BLaER1 (cell line): ENCODE measurements around the gene SLC16A10.

ENCODE experiments used
- H3K27ac ChIP-seq: shearing (Covaris generic); formaldehyde crosslinking; 2 replicates; pipeline ENCODE4 v1.8.1; 2022
- H3K27me3 ChIP-seq: shearing (Covaris generic); formaldehyde crosslinking; 2 replicates; pipeline ENCODE4 v1.8.1; 2022
- H3K36me3 ChIP-seq: shearing (Covaris generic); formaldehyde crosslinking; 2 replicates; pipeline ENCODE4 v1.8.1; 2022
- H3K4me1 ChIP-seq: shearing (Covaris generic); formaldehyde crosslinking; 2 replicates; pipeline ENCODE4 v1.8.1; 2022
- H3K4me2 ChIP-seq: shearing (Covaris generic); formaldehyde crosslinking; 2 replicates; pipeline ENCODE4 v1.8.1; 2022
- H3K4me3 ChIP-seq: shearing (Covaris generic); formaldehyde crosslinking; 2 replicates; pipeline ENCODE4 v1.8.1; 2022
- H3K9ac ChIP-seq: shearing (Covaris generic); formaldehyde crosslinking; 2 replicates; pipeline ENCODE4 v1.8.1; 2022
- H3K9me3 ChIP-seq: shearing (Covaris generic); formaldehyde crosslinking; 2 replicates; pipeline ENCODE4 v1.8.1; 2022
- H4K20me1 ChIP-seq: shearing (Covaris generic); formaldehyde crosslinking; 2 replicates; pipeline ENCODE4 v1.8.1; 2022
- Cebpa-rat ChIP-seq: shearing (Covaris generic); IDR thresholded peaks from 2 replicates; pipeline ENCODE4 v1.8.1; 2022

Gene SLC16A10

GRCh38 chr6:111215131-111215530, 127.8 kb downstream of the SLC16A10 start:
- Histone ChIP-seq H3K4me3 (no peak overlapping the region), H4K20me1 (no peaks in the 10 kb centered on the region), H3K4me1 (no peaks in the 10 kb centered on the region), H3K36me3 (no peaks in the 10 kb centered on the region), H3K27ac (no peak overlapping the region), H3K27me3 (no peaks in the 10 kb centered on the region), H3K4me2 (no peak overlapping the region), H3K9ac (no peak overlapping the region), H3K9me3 (no peaks in the 10 kb centered on the region)
- no peak for TF ChIP-seq Cebpa-rat

DNA sequence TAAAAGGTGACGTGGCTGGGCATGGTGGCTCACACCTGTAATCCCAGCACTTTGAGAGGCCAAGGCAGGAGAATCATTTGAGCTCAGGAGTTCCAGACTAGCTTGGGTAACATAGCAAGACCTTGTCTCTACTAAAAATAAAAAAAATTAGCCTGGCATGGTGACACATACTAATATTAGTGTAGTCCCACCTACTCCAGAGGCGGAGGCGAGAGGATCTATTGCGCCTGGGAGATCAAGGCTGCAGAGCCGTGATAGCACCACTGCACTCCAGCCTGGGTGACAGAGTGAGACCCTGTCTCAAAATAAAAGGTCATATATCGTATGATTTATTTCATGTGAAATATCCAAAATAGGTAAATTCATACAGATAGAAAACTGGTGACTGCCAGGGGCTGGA, 132.5 kb downstream of the SLC16A10 start:
- no peak for TF ChIP-seq Cebpa-rat
- Histone ChIP-seq H3K9me3 (no peaks in the 10 kb centered on the region), H3K27me3 (no peaks in the 10 kb centered on the region), H3K4me3 (no peak overlapping the region), H3K27ac (no peak overlapping the region), H3K4me1 (no peaks in the 10 kb centered on the region), H3K36me3 (no peaks in the 10 kb centered on the region), H4K20me1 (no peaks in the 10 kb centered on the region), H3K9ac (no peak overlapping the region), H3K4me2 (no peak overlapping the region)

DNA sequence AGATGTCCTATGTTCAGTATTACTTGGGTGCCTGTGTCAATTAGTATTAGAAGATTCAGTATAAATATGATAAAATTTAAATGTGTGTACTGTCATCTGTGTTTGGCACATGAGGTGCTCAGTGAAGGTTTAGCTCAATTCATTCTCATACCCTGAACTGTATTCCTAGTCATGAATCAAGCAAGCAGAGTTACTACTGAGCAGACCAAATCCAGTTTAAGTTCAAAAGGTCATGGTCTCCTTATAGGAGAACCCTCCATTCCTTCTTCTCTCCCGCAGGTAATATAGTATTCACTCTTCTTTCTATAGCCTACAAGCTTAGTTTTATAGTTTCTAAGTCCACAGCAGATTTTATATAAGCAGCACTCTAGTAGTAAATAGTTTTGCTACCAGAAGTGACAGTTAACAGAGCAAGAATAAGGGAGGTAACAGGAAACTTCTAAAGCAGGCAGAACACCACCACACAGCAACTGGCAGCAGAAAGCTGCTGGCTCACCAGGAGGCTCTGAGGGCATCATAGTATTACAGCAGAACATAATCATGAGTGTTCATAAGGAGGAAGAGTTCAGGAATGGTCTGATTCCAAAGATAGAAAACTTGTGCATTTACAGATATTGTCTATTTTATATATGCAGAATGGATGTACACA, 133.2 kb downstream of the SLC16A10 start:
- Histone ChIP-seq H3K27me3 (no peaks in the 10 kb centered on the region), H4K20me1 (no peaks in the 10 kb centered on the region), H3K4me1 (no peaks in the 10 kb centered on the region), H3K4me3 (no peak overlapping the region), H3K27ac (no peak overlapping the region), H3K4me2 (no peak overlapping the region), H3K9me3 (no peaks in the 10 kb centered on the region), H3K9ac (no peak overlapping the region), H3K36me3 (no peaks in the 10 kb centered on the region)
- TF ChIP-seq Cebpa-rat: no peak

- Histone ChIP-seq H4K20me1 (no peaks in the 10 kb centered on the region), H3K4me2 (no peak overlapping the region), H3K9me3 (no peaks in the 10 kb centered on the region), H3K36me3 (no peaks in the 10 kb centered on the region), H3K4me3 (no peak overlapping the region), H3K4me1 (no peaks in the 10 kb centered on the region), H3K9ac (no peak overlapping the region), H3K27ac (no peak overlapping the region), H3K27me3 (no peaks in the 10 kb centered on the region)
- no peak for TF ChIP-seq Cebpa-rat
These were observed 134.5 kb downstream of the SLC16A10 start for GRCh38 chr6:111221804-111222203.

DNA sequence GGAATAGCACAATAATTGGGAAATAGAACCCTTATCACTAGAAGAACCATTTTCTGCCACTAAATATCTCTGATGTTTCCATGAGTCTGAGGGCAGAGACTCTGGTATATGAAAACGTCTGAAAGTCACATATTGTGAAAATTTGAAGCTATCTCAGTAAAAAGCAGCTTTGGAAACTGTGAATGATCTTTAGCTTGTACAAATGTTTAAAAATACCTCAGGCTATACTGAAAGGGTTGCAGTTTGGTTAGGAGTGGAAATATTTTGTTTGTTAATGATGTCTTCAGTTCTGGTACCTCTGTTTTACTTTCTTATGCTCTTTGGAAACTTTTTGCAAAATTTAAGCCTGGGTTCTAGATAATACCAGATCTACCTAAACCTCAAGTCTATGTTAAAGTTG, 135.0 kb downstream of the SLC16A10 start:
- Histone ChIP-seq H3K9me3 (no peaks in the 10 kb centered on the region), H4K20me1 (no peaks in the 10 kb centered on the region), H3K27ac (no peak overlapping the region), H3K9ac (no peak overlapping the region), H3K4me2 (no peak overlapping the region), H3K27me3 (no peaks in the 10 kb centered on the region), H3K4me3 (no peak overlapping the region), H3K36me3 (no peaks in the 10 kb centered on the region), H3K4me1 (no peaks in the 10 kb centered on the region)
- no peak for TF ChIP-seq Cebpa-rat

DNA sequence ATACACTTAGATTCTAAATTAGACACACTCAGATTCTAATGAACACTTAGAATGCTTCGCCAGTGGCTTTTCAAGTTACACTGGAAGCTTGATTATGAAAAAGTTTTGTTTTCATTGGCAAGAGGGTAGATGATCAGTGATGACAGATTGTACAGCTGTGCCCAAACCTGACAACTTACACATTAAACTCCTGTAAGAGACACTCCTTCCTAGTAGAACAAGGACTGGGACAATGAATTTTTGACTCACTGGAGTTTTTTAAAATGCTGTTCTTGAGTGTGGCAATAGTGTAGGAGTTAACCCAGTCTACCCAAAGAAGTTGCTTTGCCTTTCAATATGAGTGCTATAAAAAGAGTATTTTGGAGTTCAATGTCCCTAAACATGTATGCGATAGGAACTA, 140.8 kb downstream of the SLC16A10 start:
- Histone ChIP-seq H3K27me3 (no peaks in the 10 kb centered on the region), H3K36me3 (no peaks in the 10 kb centered on the region), H3K4me1 (no peaks in the 10 kb centered on the region), H3K9me3 (no peaks in the 10 kb centered on the region), H3K9ac (no peak overlapping the region), H3K4me3 (no peak overlapping the region), H3K4me2 (no peak overlapping the region), H3K27ac (no peak overlapping the region), H4K20me1 (no peaks in the 10 kb centered on the region)
- TF ChIP-seq Cebpa-rat: no peak

GRCh38 chr6:111230351-111231089, 143.2 kb downstream of the SLC16A10 start:
- H4K20me1 ChIP-seq: no peaks in the 10 kb centered on the region
- no peak overlapping the region for H3K9ac ChIP-seq
- no peak overlapping the region for H3K4me3 ChIP-seq
- no peaks in the 10 kb centered on the region for H3K36me3 ChIP-seq
- no peaks in the 10 kb centered on the region for H3K9me3 ChIP-seq
- H3K4me1 ChIP-seq: no peaks in the 10 kb centered on the region
- H3K27ac ChIP-seq: no peak overlapping the region
- peak; percentile 35; the same call in 1 of the 2 replicates for TF ChIP-seq Cebpa-rat
- no peaks in the 10 kb centered on the region for H3K27me3 ChIP-seq
- no peak overlapping the region for H3K4me2 ChIP-seq

GRCh38 chr6:111231090-111231459, 143.8 kb downstream of the SLC16A10 start:
- Histone ChIP-seq H3K27ac (no peak overlapping the region), H3K36me3 (no peaks in the 10 kb centered on the region), H4K20me1 (no peaks in the 10 kb centered on the region), H3K27me3 (no peaks in the 10 kb centered on the region), H3K9ac (no peak overlapping the region), H3K4me3 (no peak overlapping the region), H3K9me3 (no peaks in the 10 kb centered on the region), H3K4me2 (no peak overlapping the region), H3K4me1 (no peaks in the 10 kb centered on the region)
- TF ChIP-seq Cebpa-rat: no peak

DNA sequence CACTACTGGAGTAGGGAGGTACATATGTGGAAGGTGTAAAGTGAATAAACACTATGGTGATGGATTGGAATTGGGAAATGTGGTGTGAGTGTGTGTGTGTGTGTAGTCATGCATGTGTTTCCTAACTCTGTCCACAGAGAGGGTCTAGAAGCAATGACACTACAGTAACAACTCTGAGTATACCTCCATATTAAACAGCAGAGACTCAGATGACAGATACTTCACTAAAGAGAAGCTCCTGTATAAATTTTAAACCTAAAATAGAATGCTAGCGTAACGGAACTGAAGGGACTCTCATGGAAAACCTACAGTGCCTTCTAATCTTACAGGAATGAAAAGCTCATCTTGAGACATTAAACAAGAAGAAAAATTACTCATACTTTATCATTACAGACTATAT, 150.5 kb downstream of the SLC16A10 start:
- no peak overlapping the region for H3K27ac ChIP-seq
- no peak for TF ChIP-seq Cebpa-rat
- H3K4me1 ChIP-seq: no peaks in the 10 kb centered on the region
- no peaks in the 10 kb centered on the region for H3K9me3 ChIP-seq
- no peak overlapping the region for H3K9ac ChIP-seq
- no peaks in the 10 kb centered on the region for H3K27me3 ChIP-seq
- no peaks in the 10 kb centered on the region for H3K36me3 ChIP-seq
- no peak overlapping the region for H3K4me3 ChIP-seq
- no peaks in the 10 kb centered on the region for H4K20me1 ChIP-seq
- H3K4me2 ChIP-seq: no peak overlapping the region

DNA sequence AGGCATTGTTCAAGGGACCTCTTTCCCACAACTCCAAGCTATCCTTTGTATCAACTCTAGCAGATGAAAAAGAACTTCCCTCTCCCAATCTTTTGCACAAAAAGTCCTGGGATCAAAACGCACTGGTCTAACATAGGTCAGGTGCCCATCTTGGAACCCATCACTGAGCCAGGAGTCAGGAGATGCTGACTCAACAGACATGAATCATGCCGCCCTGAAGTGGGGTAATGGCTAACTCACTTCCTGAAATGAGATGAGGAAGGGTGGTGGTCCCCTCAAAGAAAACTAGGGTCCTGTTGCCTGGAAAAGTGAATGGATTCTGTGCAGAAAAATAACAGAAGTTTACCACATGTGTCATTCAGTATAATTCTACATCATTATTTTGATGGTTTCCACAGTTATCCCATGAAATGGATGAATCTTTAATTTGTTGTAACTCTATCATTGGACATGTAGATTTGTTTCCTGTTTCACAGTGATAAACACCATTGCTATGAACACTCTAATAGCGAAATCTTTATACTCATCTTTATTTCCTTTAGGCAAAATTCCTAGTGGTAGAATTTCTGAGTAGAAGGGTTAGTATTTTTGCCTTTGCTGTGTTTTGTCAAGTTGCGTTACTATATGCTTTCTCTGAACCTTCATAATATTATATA, 151.3 kb downstream of the SLC16A10 start:
- no peak overlapping the region for H3K4me3 ChIP-seq
- H3K27ac ChIP-seq: no peak overlapping the region
- no peaks in the 10 kb centered on the region for H3K4me1 ChIP-seq
- H3K9ac ChIP-seq: no peak overlapping the region
- H3K36me3 ChIP-seq: no peaks in the 10 kb centered on the region
- no peaks in the 10 kb centered on the region for H3K9me3 ChIP-seq
- H3K4me2 ChIP-seq: no peak overlapping the region
- no peaks in the 10 kb centered on the region for H3K27me3 ChIP-seq
- no peaks in the 10 kb centered on the region for H4K20me1 ChIP-seq
- no peak for TF ChIP-seq Cebpa-rat
